ENCODE measurements around the gene OSM.

DNA sequence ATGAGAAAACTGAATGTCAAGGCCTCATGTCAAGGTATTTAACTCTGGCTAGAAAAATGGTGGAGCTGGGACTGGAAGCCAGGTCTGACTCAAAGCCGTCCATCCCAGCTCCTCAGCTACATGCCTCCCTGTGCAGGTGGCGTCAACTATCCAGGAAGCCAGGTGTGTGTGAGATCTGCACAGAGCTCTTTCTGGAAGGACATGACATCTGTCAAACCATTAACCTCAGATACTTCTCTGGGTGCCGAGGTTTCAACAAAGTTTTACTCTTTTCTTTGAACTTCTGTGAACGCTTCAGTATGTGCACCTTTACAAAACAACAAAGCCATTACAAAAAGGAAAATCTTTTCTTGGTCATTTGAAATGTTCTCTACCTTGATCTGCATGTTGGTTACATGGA, 29.7 kb upstream of the OSM start:
- TF ChIP-seq, protein P1, sequence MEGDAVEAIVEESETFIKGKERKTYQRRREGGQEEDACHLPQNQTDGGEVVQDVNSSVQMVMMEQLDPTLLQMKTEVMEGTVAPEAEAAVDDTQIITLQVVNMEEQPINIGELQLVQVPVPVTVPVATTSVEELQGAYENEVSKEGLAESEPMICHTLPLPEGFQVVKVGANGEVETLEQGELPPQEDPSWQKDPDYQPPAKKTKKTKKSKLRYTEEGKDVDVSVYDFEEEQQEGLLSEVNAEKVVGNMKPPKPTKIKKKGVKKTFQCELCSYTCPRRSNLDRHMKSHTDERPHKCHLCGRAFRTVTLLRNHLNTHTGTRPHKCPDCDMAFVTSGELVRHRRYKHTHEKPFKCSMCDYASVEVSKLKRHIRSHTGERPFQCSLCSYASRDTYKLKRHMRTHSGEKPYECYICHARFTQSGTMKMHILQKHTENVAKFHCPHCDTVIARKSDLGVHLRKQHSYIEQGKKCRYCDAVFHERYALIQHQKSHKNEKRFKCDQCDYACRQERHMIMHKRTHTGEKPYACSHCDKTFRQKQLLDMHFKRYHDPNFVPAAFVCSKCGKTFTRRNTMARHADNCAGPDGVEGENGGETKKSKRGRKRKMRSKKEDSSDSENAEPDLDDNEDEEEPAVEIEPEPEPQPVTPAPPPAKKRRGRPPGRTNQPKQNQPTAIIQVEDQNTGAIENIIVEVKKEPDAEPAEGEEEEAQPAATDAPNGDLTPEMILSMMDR (IDR thresholded peaks at IDR 0.05; ENCODE audit: low read depth, low read length), result no peak
- TF ChIP-seq EZH2phosphoT487 (IDR thresholded peaks at IDR 0.05; ENCODE audit: low read depth), result no peak

Data from OCI-LY3 (cell line).